K562 (cell line): Measurements from ENCODE around the gene MTTP. TPM values are rescaled to one million over a fixed set of nuclear protein-coding genes. Genes with fewer than 3 reads are reported as not detected.

Experiments
- ARNT ChIP-seq, 2 experiments: fragments of 450-650 bp; IDR thresholded peaks; 2 replicates each; pipeline ENCODE4 v1.6.1; 2016; ENCODE audit warnings: mild to moderate bottlenecking in 1 of 2
- ATF3 ChIP-seq, 2 experiments: fragments of 450-650 bp in 1 of 2; sonication (generic) in 1 of 2; formaldehyde crosslinking in 1 of 2; IDR thresholded peaks in 1 of 2; conservative IDR thresholded peaks in 1 of 2; 2 replicates each; pipeline versions ENCODE4 v1.6.1 to v1.8.1; 2016 to 2023; ENCODE audit warnings: mild to moderate bottlenecking in 2 of 2, moderate library complexity in 2 of 2, inconsistent platforms in 1 of 2, missing genetic modification reagents in 1 of 2
- BRD4 ChIP-seq: fragments of 200-600 bp; sonication (generic); IDR thresholded peaks from 2 replicates; pipeline ENCODE4 v1.6.1; 2017; ENCODE audit warnings: inconsistent platforms
- CTCF ChIP-seq, 3 experiments: IDR thresholded peaks in 2 of 3; conservative IDR thresholded peaks in 1 of 3; 2 replicates each; pipeline ENCODE4 v1.5.1; 2011 to 2012; ENCODE audit warnings: low read length in 3 of 3, mild to moderate bottlenecking in 3 of 3, control low read depth in 2 of 3, improper control_type of control experiment in 1 of 3, inconsistent platforms in 1 of 3, low read depth in 1 of 3, mixed read lengths in 1 of 3, moderate library complexity in 1 of 3; ENCODE audit not compliant: insufficient read depth in 2 of 3
- DDX20 ChIP-seq: fragments of 450-650 bp; IDR thresholded peaks from 2 replicates; pipeline ENCODE4 v1.6.1; 2016; ENCODE audit warnings: missing genetic modification characterization, low read depth, mild to moderate bottlenecking, missing compliant biosample characterization, moderate library complexity
- ELK3 ChIP-seq: fragments of 450-650 bp; formaldehyde crosslinking; IDR thresholded peaks from 2 replicates; pipeline ENCODE4 v1.4.0; 2020; ENCODE audit warnings: mild to moderate bottlenecking
- EP300 ChIP-seq: IDR thresholded peaks from 2 replicates; pipeline ENCODE4 v1.6.1; 2012; ENCODE audit warnings: low read length, improper control_type of control experiment
- FOXP1 ChIP-seq: sonication (generic); formaldehyde crosslinking; IDR thresholded peaks from 2 replicates; pipeline ENCODE4 v1.8.0; 2022; ENCODE audit warnings: mild to moderate bottlenecking, missing genetic modification reagents
- MLLT1 ChIP-seq, 2 experiments: fragments of 450-650 bp; IDR thresholded peaks; 2 replicates each; pipeline ENCODE4 v1.6.1; 2016
- RAD51 ChIP-seq: fragments of 450-650 bp; IDR thresholded peaks from 2 replicates; pipeline ENCODE4 v1.7.1; 2016; ENCODE audit warnings: low read depth, mild to moderate bottlenecking, borderline replicate concordance
- RB1 ChIP-seq: fragments of 450-650 bp; IDR thresholded peaks from 2 replicates; pipeline ENCODE4 v1.6.1; 2017; ENCODE audit warnings: low read depth, mild to moderate bottlenecking
- SIN3A ChIP-seq, 2 experiments: fragments of 150-350 bp in 1 of 2; IDR thresholded peaks; 2 replicates each; pipeline ENCODE4 v1.6.1; 2011 to 2016; ENCODE audit warnings: borderline replicate concordance in 2 of 2, low read depth in 2 of 2, low read length in 2 of 2, mild to moderate bottlenecking in 2 of 2, moderate library complexity in 2 of 2; ENCODE audit not compliant: control insufficient read depth in 1 of 2
- TEAD2 ChIP-seq: fragments of 450-650 bp; IDR thresholded peaks from 2 replicates; pipeline ENCODE4 v1.6.1; 2016; ENCODE audit warnings: missing genetic modification characterization, control low read depth, missing compliant biosample characterization
- THAP12 ChIP-seq: fragments of 250-450 bp; sonication (Bioruptor Pico); IDR thresholded peaks from 2 replicates; pipeline ENCODE4 v1.9.0; 2021; ENCODE audit warnings: mild to moderate bottlenecking, inconsistent platforms
- THRA ChIP-seq: fragments of 450-650 bp; IDR thresholded peaks from 2 replicates; pipeline ENCODE4 v1.6.1; 2017; ENCODE audit warnings: mild to moderate bottlenecking, moderate library complexity
- TRIM28 ChIP-seq: fragments of 450-650 bp; IDR thresholded peaks from 2 replicates; pipeline ENCODE4 v1.6.1; 2017
- XRCC5 ChIP-seq: fragments of 200-400 bp; formaldehyde crosslinking; IDR thresholded peaks from 2 replicates; pipeline ENCODE4 v1.6.1; 2017; ENCODE audit warnings: low read depth, mild to moderate bottlenecking, low read length
- ZNF175 ChIP-seq: fragments of 200-800 bp; sonication (Bioruptor generic); IDR thresholded peaks from 2 replicates; pipeline ENCODE4 v1.6.1; 2016; ENCODE audit warnings: low read depth, mild to moderate bottlenecking, missing genetic modification characterization, missing compliant biosample characterization
- ZNF384 ChIP-seq: IDR thresholded peaks from 2 replicates; pipeline ENCODE4 v1.6.1; 2012; ENCODE audit warnings: low read depth, low read length, improper control_type of control experiment
- ZNF551 ChIP-seq: fragments of 250-450 bp; sonication (Bioruptor Pico); IDR thresholded peaks from 2 replicates; pipeline ENCODE4 v1.5.0; 2021; ENCODE audit warnings: mild to moderate bottlenecking, moderate library complexity
- polyA plus RNA-seq, 8 experiments: library from polyadenylated mRNA; depleted of rRNA in 4 of 8; stranded (reverse) in 5 of 8; unstranded in 3 of 8; fragments of >200 nt; fragmentation: Nextera tagmentation in 2 of 8; fragmentation: Illumina TruSeq in 1 of 8; extraction: Ambion mirVana in 2 of 8; extraction: Trizol in 1 of 8; gene quantifications; 2 replicates each; pipeline versions ENCODE4 v1.2.1 to v1.2.3, GENCODE V29; 2011 to 2014; ENCODE audit warnings: inconsistent platforms in 1 of 8, missing spikeins in 1 of 8
- total RNA-seq, 7 experiments: library from RNA; depleted of rRNA in 6 of 7; stranded (reverse); fragments of >200 nt in 6 of 7; fragmentation: Illumina TruSeq in 2 of 7; extraction: Trizol in 2 of 7; gene quantifications; 2 replicates each; pipeline versions ENCODE4 v1.2.1 to v1.2.3, GENCODE V29; 2011 to 2021; ENCODE audit warnings: low replicate concordance in 1 of 7

The MTTP gene
- total and polyA plus RNA-seq, 9 of the 15 experiments (the other 6 are each of a cell fraction or from before 2014, with no cell fraction given), result 0.01 to 0.29 (median 0.04) TPM; not detected in 2

- TF ChIP-seq CTCF (IDR thresholded peaks at IDR 0.05 in 2 of 3, conservative IDR thresholded peaks at IDR 0.05 in 1 of 3; ENCODE audit: insufficient read depth in 2 of 3, low read depth in 1 of 3, low read length in 3 of 3), result no peak
- no peak for TF ChIP-seq SIN3A (IDR thresholded peaks at IDR 0.05; ENCODE audit: borderline replicate concordance in 2 of 2, control insufficient read depth in 1 of 2, low read depth in 2 of 2, low read length in 2 of 2)
- no peak for TF ChIP-seq THAP12 (CRISPR knock-in tag)
- TF ChIP-seq TEAD2 (tag), result no peak
- no peak for TF ChIP-seq MLLT1 (IDR thresholded peaks at IDR 0.05)
- peak; percentile 84 for TF ChIP-seq ATF3 (IDR thresholded peaks at IDR 0.05)
- TF ChIP-seq ATF3 (CRISPR knock-in tag; conservative IDR thresholded peaks at IDR 0.05), result no peak
- 0 out of 2 replicates have a peak, but pooled peaks have one; percentile 44 for TF ChIP-seq ZNF175
- no peak for TF ChIP-seq THRA
- TF ChIP-seq ZNF551 (CRISPR knock-in tag), result no peak
- TF ChIP-seq DDX20 (tag), result no peak
- TF ChIP-seq RAD51, result no peak
- no peak for TF ChIP-seq EP300
- TF ChIP-seq TRIM28, result no peak
- TF ChIP-seq FOXP1 (CRISPR knock-in tag), result no peak
- TF ChIP-seq BRD4, result no peak
- no peak for TF ChIP-seq ELK3
- TF ChIP-seq RB1, result no peak
- TF ChIP-seq ARNT (IDR thresholded peaks at IDR 0.05), result no peak
- peak; percentile 24; the same call in 1 of the 2 replicates for TF ChIP-seq ZNF384
- no peak for TF ChIP-seq XRCC5
These were observed 21.8 kb upstream of the MTTP start (continued) for GRCh38 chr4:99552872-99553271.
